Muscle of back (tissue), 11 donors: ENCODE measurements around the gene SLC39A3. TPM values are rescaled to one million over a fixed set of nuclear protein-coding genes. Genes with fewer than 3 reads are reported as not detected.

ENCODE experiments used
- DNase-seq, 3 donors: peaks; one replicate each; pipeline versions ENCODE4 v3.0.0 to v3.0.0-alpha.2; 2013
- polyA plus RNA-seq, 10 donors: library from polyadenylated mRNA; unstranded; fragments of 120-200 nt; gene quantifications; one replicate each; pipeline ENCODE4 v1.2.1, GENCODE V29; 2013; ENCODE audit not compliant: insufficient read length in 10 of 10

SLC39A3 gene
- polyA plus RNA-seq, 10 donors: 10.9 to 18.5 (median 14.3) TPM

GRCh38 chr19:2770055-2771013 lies 30.5 kb upstream of the SLC39A3 start:
- peak; percentile 78 to 84 (median 82) for DNase-seq

- no peak for DNase-seq
Observed at GRCh38 chr19:2769218-2769617, 29.4 kb upstream of the SLC39A3 start.

- DNase-seq: no peak
Observed at GRCh38 chr19:2768365-2769132, 28.7 kb upstream of the SLC39A3 start.

GRCh38 chr19:2767688-2768087 lies 27.9 kb upstream of the SLC39A3 start:
- no peak for DNase-seq

- DNase-seq: no peak
Observed at GRCh38 chr19:2766594-2767372, 27.0 kb upstream of the SLC39A3 start.

- no peak for DNase-seq
Observed at GRCh38 chr19:2765376-2765775, 25.6 kb upstream of the SLC39A3 start.

- no peak for DNase-seq
Observed at GRCh38 chr19:2764945-2765344, 25.1 kb upstream of the SLC39A3 start.

- DNase-seq: no peak
Observed at GRCh38 chr19:2763687-2764086, 23.9 kb upstream of the SLC39A3 start.

GRCh38 chr19:2762783-2763496 lies 23.1 kb upstream of the SLC39A3 start:
- DNase-seq: no peak

- no peak for DNase-seq
Observed at GRCh38 chr19:2761876-2762782, 22.3 kb upstream of the SLC39A3 start.

- no peak for DNase-seq
Observed at GRCh38 chr19:2761309-2761677, 21.5 kb upstream of the SLC39A3 start.

- DNase-seq: no peak
Observed at GRCh38 chr19:2759965-2760364, 20.1 kb upstream of the SLC39A3 start.

- no peak for DNase-seq
Observed at GRCh38 chr19:2759362-2759761, 19.5 kb upstream of the SLC39A3 start.

- DNase-seq: no peak
Observed at GRCh38 chr19:2758601-2759313, 18.9 kb upstream of the SLC39A3 start.

- no peak for DNase-seq
Observed at GRCh38 chr19:2756921-2757881, 17.4 kb upstream of the SLC39A3 start.

GRCh38 chr19:2756477-2756876 lies 16.7 kb upstream of the SLC39A3 start:
- DNase-seq: no peak

GRCh38 chr19:2755811-2756210 lies 16.0 kb upstream of the SLC39A3 start:
- DNase-seq: no peak

- no peak for DNase-seq
Observed at GRCh38 chr19:2755448-2755705, 15.6 kb upstream of the SLC39A3 start.
